CD4-positive, alpha-beta T cell (primary cell): ENCODE data around the gene EXD3. TPM values are rescaled to one million over a fixed set of nuclear protein-coding genes. Genes with fewer than 3 reads are reported as not detected.

ENCODE experiments used
- ATAC-seq: fragments of 200-7000 bp; cut with Tn5 transposase; one replicate; pipeline ENCODE4 v1.10.0; 2022; ENCODE audit warnings: mild to moderate bottlenecking; ENCODE audit not compliant: poor library complexity
- CTCF ChIA-PET: fragments of 350-600 bp; sonication (Branson Sonifier 250); formaldehyde crosslinking; loops from one replicate; lab custom pipeline; 2021; ENCODE audit warnings: antibody characterized with exemption, inconsistent platforms; lab: Charles Lee
- POLR2A ChIA-PET: fragments of 350-600 bp; sonication (Branson Sonifier 250); formaldehyde crosslinking; loops from one replicate; lab custom pipeline; 2021; ENCODE audit warnings: antibody characterized with exemption, inconsistent platforms; lab: Charles Lee
- DNase-seq, 14 experiments: peaks; one replicate each; pipeline ENCODE4 v3.0.0-alpha.2; 2013 to 2020; ENCODE audit warnings: mixed read lengths in 2 of 14
- H3K27ac ChIP-seq, 2 donors: one replicate each; pipeline versions ENCODE4 v1.5.1 to v1.7.0; 2013; ENCODE audit warnings: low read length in 2 of 2, low read depth in 1 of 2, mild to moderate bottlenecking in 1 of 2
- H3K27me3 ChIP-seq, 2 experiments: 1 replicate in 1 of 2; 2 replicates in 1 of 2; pipeline versions ENCODE4 v1.6.1 to v1.7.0; 2013; ENCODE audit warnings: low read length in 2 of 2, control low read depth in 1 of 2, mild to moderate bottlenecking in 1 of 2, moderate library complexity in 1 of 2; ENCODE audit not compliant: insufficient read depth in 2 of 2, control insufficient read depth in 1 of 2
- H3K36me3 ChIP-seq: one replicate; pipeline ENCODE4 v1.6.1; 2013; ENCODE audit warnings: low read length, control low read depth; ENCODE audit not compliant: insufficient read depth
- H3K4me1 ChIP-seq: one replicate; pipeline ENCODE4 v1.6.1; 2013; ENCODE audit warnings: low read length, control low read depth; ENCODE audit not compliant: insufficient read depth
- H3K4me3 ChIP-seq: one replicate; pipeline ENCODE4 v1.5.1; 2013; ENCODE audit warnings: mild to moderate bottlenecking, low read length, moderate library complexity
- H3K9me3 ChIP-seq, 2 experiments: 1 replicate in 1 of 2; 2 replicates in 1 of 2; pipeline versions ENCODE4 v1.6.1 to v1.7.0; 2013; ENCODE audit warnings: low read length in 2 of 2, mild to moderate bottlenecking in 2 of 2, control low read depth in 1 of 2, moderate library complexity in 1 of 2; ENCODE audit not compliant: control insufficient read depth in 1 of 2, insufficient read depth in 1 of 2
- H3K27ac Mint-ChIP-seq: one replicate; pipeline ENCODE4 v1.8.0; 2020; ENCODE audit warnings: mixed read lengths
- H3K27me3 Mint-ChIP-seq: one replicate; pipeline ENCODE4 v1.8.0; 2021; ENCODE audit warnings: mixed read lengths
- H3K36me3 Mint-ChIP-seq: one replicate; pipeline ENCODE4 v1.8.0; 2021; ENCODE audit warnings: low read depth, mixed read lengths
- H3K4me1 Mint-ChIP-seq: one replicate; pipeline ENCODE4 v1.8.0; 2021; ENCODE audit warnings: low read depth, mixed read lengths
- H3K4me3 Mint-ChIP-seq: one replicate; pipeline ENCODE4 v1.8.0; 2020; ENCODE audit warnings: mild to moderate bottlenecking, mixed read lengths
- H3K9me3 Mint-ChIP-seq: one replicate; pipeline ENCODE4 v1.8.0; 2020; ENCODE audit warnings: mixed read lengths
- intact Hi-C, 2 experiments: fragments of 100-400 bp; cut with DNase I in 1 of 2; cut with micrococcal nuclease in 1 of 2; formaldehyde crosslinking; loops; one replicate each; pipeline versions ENCODE4 v1.15.1 to v1.9.0; 2023 to 2025; cut with DNase I, micrococcal nuclease
- total RNA-seq, 174 experiments: library from RNA in 2 of 174; stranded (reverse) in 2 of 174; gene quantifications; one replicate each; pipeline ENCODE4 v1.2.3 and lab custom pipeline; 2021 to 2026
- TF ChIP-seq, protein P1 (sequence below): fragments of 200-600 bp; IDR thresholded peaks from one replicate; pipeline ENCODE4 v1.8.0; 2022; ENCODE audit warnings: antibody characterized with exemption, mild to moderate bottlenecking

Gene EXD3
- total RNA-seq, 2 experiments from 2014 or later, result 14.9 to 16.9 TPM

DNA sequence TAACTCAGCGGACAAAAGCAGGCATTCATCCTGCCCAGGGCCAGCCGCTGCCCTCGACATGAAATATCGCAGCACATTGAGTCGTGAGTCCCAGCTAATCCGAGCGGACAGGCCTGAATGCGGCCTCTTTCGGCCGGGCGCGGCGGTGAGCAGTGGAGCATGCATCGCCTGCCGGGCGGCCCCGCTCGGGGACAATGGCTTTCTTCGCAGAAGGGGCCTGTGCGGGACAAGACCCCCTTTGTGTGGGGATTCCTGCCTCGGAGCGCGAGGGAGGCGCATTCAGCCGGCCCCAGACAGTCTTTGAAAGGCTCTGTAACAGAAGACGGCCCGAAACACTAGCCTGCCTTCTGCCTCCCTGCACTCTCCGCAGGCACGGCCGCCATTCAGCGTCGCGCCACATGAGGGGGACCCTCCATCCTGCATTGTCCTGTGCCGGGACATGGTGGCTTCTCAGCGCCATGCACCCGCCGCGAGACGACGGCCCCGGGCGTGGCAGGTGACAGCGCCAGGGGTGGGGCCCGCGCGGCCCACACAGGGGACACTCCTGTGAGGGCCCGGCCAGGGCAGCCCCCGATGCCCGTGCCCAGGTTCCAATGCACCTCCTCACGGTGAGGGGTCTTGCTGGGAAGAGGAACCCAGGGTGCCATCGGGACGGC lies 52.0 kb downstream of the EXD3 start:
- no peak for ATAC-seq
- POLR2A ChIA-PET, result no interaction called here
- Mint-ChIP-seq H3K9me3 (no peaks in the 10 kb centered on the region), H3K36me3 (peaks cover under 1% of the 10 kb centered on the region), H3K4me3 (no peak overlapping the region), H3K4me1 (no peaks in the 10 kb centered on the region), H3K27me3 (no peaks in the 10 kb centered on the region), H3K27ac (no peak overlapping the region)
- intact Hi-C loops, result no loop called here
- peaks cover 3% of the 10 kb centered on the region for H3K36me3 ChIP-seq
- H3K4me1 ChIP-seq, result no peaks in the 10 kb centered on the region
- DNase-seq, result no peak
- H3K4me3 ChIP-seq, result no peak overlapping the region
- H3K27ac ChIP-seq, result no peak overlapping the region
- TF ChIP-seq, protein P1, sequence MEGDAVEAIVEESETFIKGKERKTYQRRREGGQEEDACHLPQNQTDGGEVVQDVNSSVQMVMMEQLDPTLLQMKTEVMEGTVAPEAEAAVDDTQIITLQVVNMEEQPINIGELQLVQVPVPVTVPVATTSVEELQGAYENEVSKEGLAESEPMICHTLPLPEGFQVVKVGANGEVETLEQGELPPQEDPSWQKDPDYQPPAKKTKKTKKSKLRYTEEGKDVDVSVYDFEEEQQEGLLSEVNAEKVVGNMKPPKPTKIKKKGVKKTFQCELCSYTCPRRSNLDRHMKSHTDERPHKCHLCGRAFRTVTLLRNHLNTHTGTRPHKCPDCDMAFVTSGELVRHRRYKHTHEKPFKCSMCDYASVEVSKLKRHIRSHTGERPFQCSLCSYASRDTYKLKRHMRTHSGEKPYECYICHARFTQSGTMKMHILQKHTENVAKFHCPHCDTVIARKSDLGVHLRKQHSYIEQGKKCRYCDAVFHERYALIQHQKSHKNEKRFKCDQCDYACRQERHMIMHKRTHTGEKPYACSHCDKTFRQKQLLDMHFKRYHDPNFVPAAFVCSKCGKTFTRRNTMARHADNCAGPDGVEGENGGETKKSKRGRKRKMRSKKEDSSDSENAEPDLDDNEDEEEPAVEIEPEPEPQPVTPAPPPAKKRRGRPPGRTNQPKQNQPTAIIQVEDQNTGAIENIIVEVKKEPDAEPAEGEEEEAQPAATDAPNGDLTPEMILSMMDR, result no peak
- H3K27me3 ChIP-seq, result no peaks in the 10 kb centered on the region
- CTCF ChIA-PET, result no interaction called here
- H3K9me3 ChIP-seq, result peaks cover 0 to 8% of the 10 kb centered on the region in 2 experiments

DNA sequence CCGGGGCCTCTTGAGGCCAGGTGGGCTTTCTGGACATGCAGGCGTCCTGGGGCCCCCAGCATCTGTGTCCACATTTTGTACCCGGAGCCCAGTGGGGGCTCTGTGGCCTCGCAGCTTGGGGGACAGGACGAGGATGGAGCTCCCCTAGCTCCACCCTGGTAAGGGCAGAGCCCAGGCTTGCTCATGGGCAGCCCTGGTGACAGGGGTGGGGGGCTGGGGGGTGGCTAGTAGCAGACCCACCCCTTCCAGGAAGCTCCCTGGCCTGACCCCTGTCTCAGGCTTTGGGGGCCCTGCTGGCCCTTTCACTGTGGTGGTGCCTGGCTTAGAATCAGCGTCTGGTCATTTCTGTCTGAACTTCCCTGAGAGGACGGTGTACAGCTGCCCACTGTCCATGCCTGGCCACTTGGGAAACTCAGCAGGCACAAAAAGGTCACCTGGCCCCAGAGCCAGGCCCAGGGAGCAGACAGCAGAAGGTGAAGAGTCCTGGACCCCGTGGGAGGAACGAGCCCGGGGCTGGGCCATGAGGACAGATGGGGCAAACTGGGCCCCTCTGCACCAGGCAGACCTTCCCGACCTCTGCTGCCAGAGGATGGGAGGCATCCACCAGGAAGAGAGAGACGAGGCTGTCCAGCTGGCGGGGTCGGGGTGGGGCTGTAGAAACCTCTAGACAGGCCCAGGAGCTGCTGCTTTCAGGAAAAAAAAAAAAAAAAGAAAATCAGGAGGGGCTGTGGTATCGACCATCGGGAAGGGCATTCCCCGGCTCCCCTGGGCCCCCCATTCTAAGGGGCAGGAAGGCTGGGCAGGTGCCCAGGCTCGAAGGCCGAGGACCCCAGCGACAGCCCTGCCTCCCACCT lies 52.8 kb downstream of the EXD3 start:
- Histone ChIP-seq H3K4me1 (no peaks in the 10 kb centered on the region), H3K27me3 (no peaks in the 10 kb centered on the region), H3K36me3 (peaks cover 3% of the 10 kb centered on the region), H3K4me3 (no peak overlapping the region), H3K9me3 (peaks cover 0 to 8% of the 10 kb centered on the region in 2 experiments), H3K27ac (no peak overlapping the region)
- CTCF ChIA-PET, result no interaction called here
- Mint-ChIP-seq H3K27me3 (no peaks in the 10 kb centered on the region), H3K36me3 (peaks cover 8% of the 10 kb centered on the region), H3K4me3 (no peak overlapping the region), H3K4me1 (no peaks in the 10 kb centered on the region), H3K27ac (no peak overlapping the region), H3K9me3 (no peaks in the 10 kb centered on the region)
- no peak for ATAC-seq
- TF ChIP-seq, protein P1, result no peak
- DNase-seq, result no peak
- POLR2A ChIA-PET, result no interaction called here
- intact Hi-C loops, result no loop called here

GRCh38 chr9:137369061-137369787 lies 53.7 kb downstream of the EXD3 start:
- no peaks in the 10 kb centered on the region for H3K4me1 ChIP-seq
- H3K4me3 ChIP-seq, result no peak overlapping the region
- ATAC-seq (no peak), DNase-seq (peak in 1 of 14 experiments; percentile 7)
- TF ChIP-seq, protein P1, result no peak
- H3K27me3 ChIP-seq, result no peaks in the 10 kb centered on the region
- Mint-ChIP-seq H3K27ac (no peak overlapping the region), H3K4me3 (no peak overlapping the region), H3K4me1 (no peaks in the 10 kb centered on the region), H3K9me3 (no peaks in the 10 kb centered on the region), H3K27me3 (no peaks in the 10 kb centered on the region), H3K36me3 (peaks cover 8% of the 10 kb centered on the region)
- peaks cover 3% of the 10 kb centered on the region for H3K36me3 ChIP-seq
- no peak overlapping the region for H3K27ac ChIP-seq
- intact Hi-C loops, result no loop called here
- ChIA-PET POLR2A (no interaction called here), CTCF (no interaction called here)
- peaks cover 0 to 4% of the 10 kb centered on the region in 2 experiments for H3K9me3 ChIP-seq
